SJCRH30 (cell line): ENCODE measurements around the gene ESR1. TPM values are rescaled to one million over a fixed set of nuclear protein-coding genes. Genes with fewer than 3 reads are reported as not detected.
A peak's percentile ranks its signal among the peaks of the same experiment; 100 is the strongest.

Source experiments
- DNase-seq, 2 experiments: peaks; one replicate each; pipeline ENCODE4 v3.0.0-alpha.2; 2015 to 2020
- H3K27ac ChIP-seq: fragments of 250-450 bp; sonication (Bioruptor Pico); 2 replicates; pipeline ENCODE4 v1.5.1; 2020; ENCODE audit warnings: mild to moderate bottlenecking, moderate library complexity
- H3K27me3 ChIP-seq: fragments of 250-450 bp; sonication (Bioruptor Pico); 2 replicates; pipeline ENCODE4 v1.5.1; 2020; ENCODE audit warnings: mild to moderate bottlenecking, moderate library complexity
- H3K36me3 ChIP-seq: fragments of 250-450 bp; sonication (Bioruptor Pico); 2 replicates; pipeline ENCODE4 v1.5.1; 2020; ENCODE audit warnings: mild to moderate bottlenecking, moderate library complexity
- H3K4me1 ChIP-seq: fragments of 250-450 bp; sonication (Bioruptor Pico); 2 replicates; pipeline ENCODE4 v1.5.1; 2020; ENCODE audit warnings: mild to moderate bottlenecking, moderate library complexity
- H3K4me3 ChIP-seq: fragments of 250-450 bp; sonication (Bioruptor Pico); 2 replicates; pipeline ENCODE4 v1.5.1; 2020; ENCODE audit warnings: mild to moderate bottlenecking, moderate library complexity
- H3K9me3 ChIP-seq: fragments of 250-450 bp; sonication (Bioruptor Pico); replicated peaks from 2 replicates; pipeline ENCODE4 v1.5.1; 2020; ENCODE audit warnings: mild to moderate bottlenecking, moderate library complexity
- total RNA-seq: library from RNA; depleted of rRNA; stranded (reverse); fragments of >200 nt; shearing (Covaris generic); gene quantifications from 2 replicates; pipeline ENCODE4 v1.2.3, GENCODE V29; 2014

Gene ESR1
- total RNA-seq, 1 experiment from 2014 or later = not detected

DNA sequence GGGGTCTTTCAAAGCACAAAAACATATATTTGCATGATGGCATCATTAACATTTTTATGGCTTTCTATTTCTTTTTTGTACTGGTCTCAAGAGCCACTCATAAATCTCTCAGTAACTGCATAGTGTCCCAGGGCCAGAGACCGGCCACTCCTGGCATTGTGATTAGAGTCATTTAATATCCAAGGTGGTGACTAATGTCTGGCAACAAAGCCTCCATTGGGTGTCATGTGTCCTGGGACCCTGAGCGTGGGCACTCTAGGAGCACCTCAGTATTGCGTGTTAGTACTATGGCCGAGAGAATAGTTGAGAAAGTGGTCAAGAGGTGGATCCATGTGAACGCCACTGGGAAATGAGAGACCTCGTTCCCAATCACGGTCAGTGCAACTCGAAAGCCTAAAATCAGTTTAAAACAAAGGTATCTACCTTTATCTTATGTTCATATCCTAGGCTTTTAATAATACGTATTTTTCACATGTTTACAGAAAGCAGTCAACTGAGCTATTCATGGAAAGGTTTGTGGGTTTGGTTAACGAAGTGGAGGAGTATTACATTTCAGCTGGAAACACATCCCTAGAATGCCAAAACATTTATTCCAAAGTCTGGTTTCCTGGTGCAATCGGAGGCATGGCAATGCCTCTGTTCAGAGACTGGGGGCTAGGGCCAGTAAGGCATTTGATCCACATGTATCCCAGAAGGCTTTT is 2.7 kb upstream of the ESR1 start:
- no peaks in the 10 kb centered on the region for H3K27me3 ChIP-seq
- no peak overlapping the region for H3K27ac ChIP-seq
- H3K36me3 ChIP-seq = no peaks in the 10 kb centered on the region
- DNase-seq = peak in 1 of 2 experiments; percentile 10
- H3K9me3 ChIP-seq = no peaks in the 10 kb centered on the region
- H3K4me1 ChIP-seq = no peaks in the 10 kb centered on the region; the same call in 1 of the 2 replicates
- no peak overlapping the region for H3K4me3 ChIP-seq

DNA sequence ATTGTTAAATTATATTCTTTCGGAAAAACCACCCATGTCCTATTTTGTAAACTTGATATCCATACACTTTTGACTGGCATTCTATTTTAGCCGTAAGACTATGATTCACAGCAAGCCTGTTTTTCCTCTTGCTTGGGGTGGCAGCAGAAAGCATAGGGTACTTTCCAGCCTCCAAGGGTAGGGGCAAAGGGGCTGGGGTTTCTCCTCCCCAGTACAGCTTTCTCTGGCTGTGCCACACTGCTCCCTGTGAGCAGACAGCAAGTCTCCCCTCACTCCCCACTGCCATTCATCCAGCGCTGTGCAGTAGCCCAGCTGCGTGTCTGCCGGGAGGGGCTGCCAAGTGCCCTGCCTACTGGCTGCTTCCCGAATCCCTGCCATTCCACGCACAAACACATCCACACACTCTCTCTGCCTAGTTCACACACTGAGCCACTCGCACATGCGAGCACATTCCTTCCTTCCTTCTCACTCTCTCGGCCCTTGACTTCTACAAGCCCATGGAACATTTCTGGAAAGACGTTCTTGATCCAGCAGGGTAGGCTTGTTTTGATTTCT is 2.1 kb upstream of the ESR1 start:
- Histone ChIP-seq H3K36me3 (no peaks in the 10 kb centered on the region), H3K4me1 (no peaks in the 10 kb centered on the region; the same call in 1 of the 2 replicates), H3K27me3 (no peaks in the 10 kb centered on the region; the same call in 1 of the 2 replicates), H3K4me3 (no peak overlapping the region; the same call in 1 of the 2 replicates), H3K27ac (no peak overlapping the region), H3K9me3 (no peaks in the 10 kb centered on the region)
- DNase-seq = peak; percentile 6 to 26

DNA sequence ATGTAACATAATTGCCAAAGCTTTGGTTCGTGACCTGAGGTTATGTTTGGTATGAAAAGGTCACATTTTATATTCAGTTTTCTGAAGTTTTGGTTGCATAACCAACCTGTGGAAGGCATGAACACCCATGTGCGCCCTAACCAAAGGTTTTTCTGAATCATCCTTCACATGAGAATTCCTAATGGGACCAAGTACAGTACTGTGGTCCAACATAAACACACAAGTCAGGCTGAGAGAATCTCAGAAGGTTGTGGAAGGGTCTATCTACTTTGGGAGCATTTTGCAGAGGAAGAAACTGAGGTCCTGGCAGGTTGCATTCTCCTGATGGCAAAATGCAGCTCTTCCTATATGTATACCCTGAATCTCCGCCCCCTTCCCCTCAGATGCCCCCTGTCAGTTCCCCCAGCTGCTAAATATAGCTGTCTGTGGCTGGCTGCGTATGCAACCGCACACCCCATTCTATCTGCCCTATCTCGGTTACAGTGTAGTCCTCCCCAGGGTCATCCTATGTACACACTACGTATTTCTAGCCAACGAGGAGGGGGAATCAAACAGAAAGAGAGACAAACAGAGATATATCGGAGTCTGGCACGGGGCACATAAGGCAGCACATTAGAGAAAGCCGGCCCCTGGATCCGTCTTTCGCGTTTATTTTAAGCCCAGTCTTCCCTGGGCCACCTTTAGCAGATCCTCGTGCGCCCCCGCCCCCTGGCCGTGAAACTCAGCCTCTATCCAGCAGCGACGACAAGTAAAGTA is 547 bp upstream of the ESR1 start:
- H3K27ac ChIP-seq = no peak overlapping the region
- peak overlapping the region; percentile 15 for H3K4me3 ChIP-seq
- no peaks in the 10 kb centered on the region; the same call in 1 of the 2 replicates for H3K4me1 ChIP-seq
- H3K9me3 ChIP-seq = no peaks in the 10 kb centered on the region
- no peaks in the 10 kb centered on the region for H3K36me3 ChIP-seq
- peak; percentile 39 to 46 for DNase-seq
- H3K27me3 ChIP-seq = no peaks in the 10 kb centered on the region; the same call in 1 of the 2 replicates

DNA sequence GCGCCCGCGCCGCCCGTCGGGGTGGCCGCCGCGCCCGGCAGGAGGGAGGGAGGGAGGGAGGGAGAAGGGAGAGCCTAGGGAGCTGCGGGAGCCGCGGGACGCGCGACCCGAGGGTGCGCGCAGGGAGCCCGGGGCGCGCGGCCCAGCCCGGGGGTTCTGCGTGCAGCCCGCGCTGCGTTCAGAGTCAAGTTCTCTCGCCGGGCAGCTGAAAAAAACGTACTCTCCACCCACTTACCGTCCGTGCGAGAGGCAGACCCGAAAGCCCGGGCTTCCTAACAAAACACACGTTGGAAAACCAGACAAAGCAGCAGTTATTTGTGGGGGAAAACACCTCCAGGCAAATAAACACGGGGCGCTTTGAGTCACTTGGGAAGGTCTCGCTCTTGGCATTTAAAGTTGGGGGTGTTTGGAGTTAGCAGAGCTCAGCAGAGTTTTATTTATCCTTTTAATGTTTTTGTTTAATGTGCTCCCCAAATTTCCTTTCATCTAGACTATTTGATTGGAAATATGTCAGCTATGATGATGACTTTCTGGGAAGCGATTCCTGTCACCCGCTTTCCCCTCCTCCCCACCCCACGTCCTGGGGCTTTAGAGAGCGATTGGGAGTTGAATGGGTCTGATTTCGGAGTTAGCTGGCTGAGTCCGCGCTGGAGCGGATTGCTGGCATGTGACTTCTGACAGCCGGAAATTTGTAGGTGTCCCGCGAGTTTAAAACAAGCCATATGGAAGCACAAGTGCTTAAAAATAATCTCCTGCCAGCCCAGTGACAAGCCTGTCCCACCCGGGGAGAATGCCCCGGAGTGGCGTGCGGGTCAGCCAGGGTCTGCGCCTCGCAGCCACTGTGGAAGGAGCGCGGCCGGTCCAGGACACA is 1.1 kb downstream of the ESR1 start:
- DNase-seq = no peak
- no peak overlapping the region for H3K27ac ChIP-seq
- H3K9me3 ChIP-seq = no peaks in the 10 kb centered on the region
- H3K27me3 ChIP-seq = no peaks in the 10 kb centered on the region; the same call in 1 of the 2 replicates
- H3K36me3 ChIP-seq = no peaks in the 10 kb centered on the region
- no peak overlapping the region for H3K4me3 ChIP-seq
- H3K4me1 ChIP-seq = no peaks in the 10 kb centered on the region; the same call in 1 of the 2 replicates

DNA sequence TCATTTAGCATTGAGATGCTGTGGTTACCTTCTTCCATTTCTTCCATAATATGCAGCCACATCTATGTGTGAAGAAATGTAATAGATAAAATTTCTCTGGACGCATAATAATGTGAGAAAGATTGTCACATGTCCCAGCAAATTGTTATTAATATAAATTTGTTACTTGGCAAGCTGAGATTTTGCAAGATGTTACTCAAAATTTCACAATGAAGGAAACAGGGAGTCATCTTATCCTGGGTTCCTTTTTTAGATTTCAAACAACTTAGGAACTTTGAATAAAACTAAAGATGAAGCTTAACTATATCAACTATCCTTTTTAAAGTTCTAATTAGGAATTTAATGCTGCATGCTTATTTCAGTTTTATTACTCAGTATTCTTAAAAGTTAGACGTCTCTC is 3.6 kb downstream of the ESR1 start:
- no peak for DNase-seq
- H3K27me3 ChIP-seq = no peaks in the 10 kb centered on the region; the same call in 1 of the 2 replicates
- H3K9me3 ChIP-seq = no peaks in the 10 kb centered on the region
- H3K36me3 ChIP-seq = no peaks in the 10 kb centered on the region
- H3K4me3 ChIP-seq = no peak overlapping the region
- H3K27ac ChIP-seq = no peak overlapping the region
- H3K4me1 ChIP-seq = no peaks in the 10 kb centered on the region; the same call in 1 of the 2 replicates

DNA sequence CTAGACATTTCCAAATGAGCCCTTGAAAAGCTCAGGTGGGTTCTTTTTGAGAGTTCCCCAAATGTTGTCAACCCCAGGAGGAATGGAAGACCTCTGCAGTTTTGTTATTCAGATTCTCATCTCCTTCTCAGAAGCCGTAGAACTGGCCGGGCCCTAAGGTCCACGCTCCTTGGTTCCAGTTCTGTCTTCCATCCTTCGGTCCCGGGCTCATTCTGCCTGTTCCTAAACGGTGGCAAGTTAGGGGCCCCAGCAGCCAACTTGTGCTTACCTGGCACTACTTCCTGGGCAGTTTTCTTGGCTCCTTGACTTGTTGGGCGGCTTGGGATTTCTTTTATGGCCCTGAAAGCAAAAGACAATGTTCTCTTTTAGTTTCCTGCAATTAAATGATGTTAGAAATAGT is 6.4 kb downstream of the ESR1 start:
- no peaks in the 10 kb centered on the region for H3K36me3 ChIP-seq
- H3K4me1 ChIP-seq = no peaks in the 10 kb centered on the region
- no peak overlapping the region for H3K4me3 ChIP-seq
- H3K9me3 ChIP-seq = no peaks in the 10 kb centered on the region
- H3K27me3 ChIP-seq = no peaks in the 10 kb centered on the region; the same call in 1 of the 2 replicates
- H3K27ac ChIP-seq = no peak overlapping the region
- no peak for DNase-seq

DNA sequence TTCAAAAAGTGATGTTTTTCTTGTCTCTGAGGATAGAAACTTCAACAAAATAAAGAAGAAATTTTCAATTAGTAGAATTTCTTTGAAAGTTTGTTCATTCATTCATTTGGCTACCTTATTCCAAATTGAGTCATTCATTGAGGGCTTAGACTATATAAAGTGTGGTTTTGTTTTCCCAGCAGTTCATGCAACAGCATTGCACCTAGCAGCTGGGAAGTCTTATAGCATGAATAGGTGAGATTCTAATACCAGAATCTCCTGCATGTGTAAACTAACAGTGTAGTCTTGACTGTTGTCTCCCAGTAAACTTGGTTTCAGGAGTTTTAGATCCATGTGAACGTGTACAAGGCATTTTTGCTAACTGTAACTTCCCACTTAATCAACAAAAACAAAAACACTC is 7.1 kb downstream of the ESR1 start:
- Histone ChIP-seq H3K9me3 (no peaks in the 10 kb centered on the region), H3K27ac (no peak overlapping the region), H3K4me1 (no peaks in the 10 kb centered on the region), H3K27me3 (no peaks in the 10 kb centered on the region; the same call in 1 of the 2 replicates), H3K4me3 (no peak overlapping the region), H3K36me3 (no peaks in the 10 kb centered on the region)
- DNase-seq = no peak

DNA sequence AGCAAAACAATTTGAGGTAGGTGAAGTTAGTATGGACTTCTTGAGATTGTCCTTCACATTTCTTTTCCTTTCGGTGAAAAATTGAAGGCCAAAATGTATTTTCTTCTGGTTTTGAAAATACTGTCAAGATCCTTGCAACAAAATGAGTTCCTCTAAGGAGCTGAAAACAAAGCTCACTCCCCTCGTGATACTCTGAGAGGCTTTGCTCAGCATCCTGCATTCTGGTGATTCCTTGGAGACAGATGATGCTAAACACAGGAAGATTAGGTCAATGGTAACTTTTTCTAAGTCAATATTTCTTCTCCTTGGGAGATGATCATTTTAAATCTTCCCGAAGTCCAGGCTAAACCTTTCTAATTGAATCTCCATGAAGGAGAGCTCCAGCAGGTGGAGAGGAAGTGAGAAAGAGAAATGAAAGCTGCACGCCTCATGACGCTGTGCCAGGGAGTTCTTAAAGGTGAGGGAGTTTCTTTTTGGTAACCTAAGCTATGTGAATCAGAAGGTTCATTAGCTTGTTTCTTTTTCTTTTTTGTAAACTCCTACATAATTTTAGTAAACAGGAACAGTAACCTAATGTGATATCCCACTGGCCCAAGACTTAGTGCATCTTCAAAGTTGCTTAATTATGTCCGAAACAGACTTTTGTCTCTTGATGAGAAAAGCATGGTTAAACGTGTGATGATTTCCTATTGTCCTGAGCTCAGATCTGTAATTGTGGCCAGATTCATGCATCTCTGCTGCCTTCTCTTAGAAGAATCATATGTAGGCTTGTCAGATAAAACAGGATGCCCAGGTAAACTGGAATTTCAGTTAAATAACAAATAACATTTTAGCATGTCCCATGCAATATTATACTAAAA is 15.0 kb downstream of the ESR1 start:
- no peaks in the 10 kb centered on the region for H3K36me3 ChIP-seq

DNA sequence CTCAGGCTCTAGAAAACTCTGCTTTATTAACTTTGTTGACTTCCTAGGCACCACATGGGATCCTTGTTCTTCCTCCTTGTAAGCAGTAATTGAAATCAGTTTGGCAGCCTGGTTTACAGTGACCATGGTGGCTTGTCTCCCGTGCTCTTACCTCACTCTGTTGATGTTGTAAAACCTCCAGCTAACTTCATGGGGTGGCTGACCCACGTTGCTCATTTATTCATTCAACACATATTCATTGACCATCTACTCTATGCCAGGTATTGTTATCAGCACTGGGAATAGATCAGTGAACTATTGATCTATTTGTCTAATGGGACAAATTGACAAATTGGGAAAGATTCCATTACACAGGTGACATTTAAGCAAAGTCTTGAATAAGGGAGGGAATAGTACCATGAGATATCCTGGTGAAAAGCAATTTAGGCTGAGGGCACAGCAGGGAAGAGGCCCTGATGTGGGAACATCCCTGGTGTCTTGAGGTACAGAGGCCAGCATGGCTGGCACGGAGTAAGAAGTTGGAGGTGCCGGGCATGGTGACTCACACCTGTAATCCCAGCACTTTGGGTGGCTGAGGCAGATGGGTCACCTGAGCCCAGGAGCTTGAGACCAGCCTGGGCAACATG is 19.1 kb downstream of the ESR1 start:
- Histone ChIP-seq H3K9me3 (no peaks in the 10 kb centered on the region), H3K27me3 (no peaks in the 10 kb centered on the region), H3K27ac (no peak overlapping the region), H3K4me1 (no peaks in the 10 kb centered on the region), H3K4me3 (no peak overlapping the region), H3K36me3 (no peaks in the 10 kb centered on the region)
- no peak for DNase-seq

More for the DNA sequence above, 15.0 kb downstream of the ESR1 start:
- no peaks in the 10 kb centered on the region for H3K9me3 ChIP-seq
- DNase-seq = no peak
- H3K27me3 ChIP-seq = no peaks in the 10 kb centered on the region
- H3K4me1 ChIP-seq = no peaks in the 10 kb centered on the region
- H3K27ac ChIP-seq = no peak overlapping the region
- H3K4me3 ChIP-seq = no peak overlapping the region

DNA sequence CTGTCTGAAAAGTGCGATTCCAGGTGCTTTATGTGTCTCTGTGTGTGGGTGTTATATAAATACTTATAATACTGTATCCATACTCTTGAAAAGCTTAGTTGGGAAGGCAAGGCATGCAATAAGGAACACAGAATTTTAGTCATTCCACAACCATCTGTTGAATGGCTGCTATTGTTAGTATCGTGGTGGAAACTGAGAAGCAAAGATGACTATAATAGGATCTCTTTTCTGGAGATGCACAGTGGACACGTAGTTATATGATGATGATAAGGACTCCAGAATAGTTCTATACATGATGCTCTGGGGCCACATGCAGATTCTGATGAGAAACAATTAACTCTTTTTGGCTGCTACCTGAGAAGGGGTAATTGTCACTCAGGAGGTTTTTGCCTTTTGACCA is 25.2 kb downstream of the ESR1 start:
- Histone ChIP-seq H3K9me3 (no peaks in the 10 kb centered on the region), H3K27me3 (no peaks in the 10 kb centered on the region), H3K4me3 (no peak overlapping the region), H3K36me3 (no peaks in the 10 kb centered on the region), H3K4me1 (no peaks in the 10 kb centered on the region), H3K27ac (no peak overlapping the region)
- no peak for DNase-seq

DNA sequence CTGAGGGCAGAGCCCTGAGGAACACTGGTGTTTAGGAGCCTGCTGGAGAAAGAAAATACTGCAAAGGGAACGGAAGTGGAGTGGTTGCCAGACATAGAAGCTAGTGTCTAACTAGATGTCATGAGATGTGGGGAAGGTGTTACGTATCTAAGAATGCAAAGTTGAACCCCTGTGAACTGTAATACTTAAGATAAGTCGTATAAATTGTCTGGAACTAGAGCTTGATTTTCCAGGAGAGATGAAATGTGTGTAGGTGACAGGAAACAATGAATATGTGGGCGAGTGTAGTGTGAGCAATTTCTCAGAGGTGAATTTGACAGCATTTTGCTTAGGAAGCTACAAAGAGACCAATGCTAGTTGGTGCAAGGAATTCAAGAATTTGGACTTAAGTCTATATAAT is 27.9 kb downstream of the ESR1 start:
- Histone ChIP-seq H3K27me3 (no peaks in the 10 kb centered on the region), H3K36me3 (no peaks in the 10 kb centered on the region), H3K27ac (no peak overlapping the region), H3K4me1 (no peaks in the 10 kb centered on the region), H3K9me3 (no peaks in the 10 kb centered on the region), H3K4me3 (no peak overlapping the region)
- no peak for DNase-seq

DNA sequence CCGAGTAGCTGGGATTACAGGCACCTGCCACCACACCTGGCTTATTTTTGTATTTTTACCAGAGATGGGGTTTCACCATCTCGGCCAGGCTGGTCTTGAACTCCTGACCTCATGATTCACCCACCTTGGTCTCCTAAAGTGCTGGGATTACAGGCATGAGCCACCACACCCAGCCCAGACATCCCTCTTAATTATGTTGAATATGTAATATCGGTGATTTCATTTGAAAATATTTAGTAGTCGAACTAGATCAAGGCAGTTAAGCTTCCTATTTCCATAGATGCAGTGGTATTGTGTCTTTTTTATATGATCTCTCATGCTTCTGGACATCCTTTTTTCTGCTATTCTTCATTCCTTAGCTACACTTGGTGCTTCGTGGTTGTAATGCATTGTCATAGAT is 29.7 kb downstream of the ESR1 start:
- no peak for DNase-seq
- Histone ChIP-seq H3K36me3 (no peaks in the 10 kb centered on the region), H3K4me3 (no peak overlapping the region), H3K4me1 (no peaks in the 10 kb centered on the region), H3K9me3 (no peaks in the 10 kb centered on the region), H3K27ac (no peak overlapping the region), H3K27me3 (no peaks in the 10 kb centered on the region)

DNA sequence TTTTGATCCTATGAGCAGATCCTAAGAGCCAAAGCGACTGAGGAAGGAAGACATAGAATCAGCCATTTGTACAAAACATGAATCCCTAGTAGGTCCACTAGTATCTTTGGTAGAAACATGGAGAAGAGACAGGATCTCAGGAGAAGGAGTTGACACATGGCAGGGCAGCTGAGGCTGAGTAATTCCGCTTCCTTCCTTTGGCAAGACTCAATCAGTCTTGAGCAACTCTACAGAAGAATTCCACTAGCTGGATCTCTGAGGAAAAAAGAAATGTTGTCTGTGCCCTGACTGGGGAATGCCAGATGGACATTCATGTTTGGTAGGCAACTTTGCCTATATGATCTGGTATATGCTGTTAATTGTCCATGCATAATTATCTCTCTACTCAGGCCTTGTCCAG is 35.3 kb downstream of the ESR1 start:
- Histone ChIP-seq H3K36me3 (no peaks in the 10 kb centered on the region), H3K9me3 (no peaks in the 10 kb centered on the region), H3K4me3 (no peak overlapping the region), H3K4me1 (no peaks in the 10 kb centered on the region), H3K27me3 (no peaks in the 10 kb centered on the region), H3K27ac (no peak overlapping the region)
- no peak for DNase-seq
